ENCODE measurements around the gene POLR1G. TPM values are rescaled to one million over a fixed set of nuclear protein-coding genes. Genes with fewer than 3 reads are reported as not detected.

POLR1G gene
- total and polyA plus RNA-seq, 2 donors (not counting 3 experiments of a cell fraction or from before 2014, with no cell fraction given) = 6.6 to 19.5 TPM

DNA sequence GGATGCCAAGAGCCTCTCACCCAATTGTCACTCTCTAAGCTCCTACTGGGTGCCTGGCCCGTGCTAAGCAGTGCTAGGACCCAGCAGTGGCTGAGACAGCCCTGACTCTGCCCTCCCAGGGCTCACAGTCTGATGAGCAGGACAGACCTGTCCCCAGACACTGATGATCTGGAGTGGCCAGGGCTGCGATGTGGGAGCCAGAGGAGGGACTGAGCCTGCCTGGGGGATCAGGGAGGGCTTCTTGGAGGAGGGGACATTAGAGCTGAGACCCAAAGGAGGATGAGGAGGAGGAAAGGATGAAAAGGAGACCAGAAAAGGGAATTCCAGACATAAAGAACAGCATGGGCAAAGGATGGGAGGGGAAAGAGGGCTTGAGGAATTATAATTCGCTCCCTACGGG is 10.7 kb downstream of the POLR1G start:
- no TSS peak for BruUV-seq (replicated peaks)
- no peak overlapping the region for H3K27ac ChIP-seq (ENCODE audit: insufficient read depth, low read depth, low read length)
- no peaks in the 10 kb centered on the region for H3K27me3 ChIP-seq (ENCODE audit: control insufficient read depth in 2 of 2, insufficient read depth in 2 of 2, low read length in 2 of 2)
- no peaks in the 10 kb centered on the region for H3K9me1 ChIP-seq (replicated peaks; ENCODE audit: control insufficient read depth, extremely low read depth, insufficient read depth, low read length)
- ChIA-PET POLR2A (no interaction called here), CTCF (interaction anchor here (1.0 to 1.9 kb wide), 3 partner anchors 13 to 22 kb away, joined by 3 to 6 read pairs (median 4); no protein-coding TSS in a partner anchor)
- FAIRE-seq (no peak), DNase-seq (ENCODE audit: low read depth, low spot score) (no peak)
- peaks cover 3% of the 10 kb centered on the region for H3K4me1 ChIP-seq (ENCODE audit: control insufficient read depth, extremely low read depth, insufficient read depth, low read length)
- H3K79me2 ChIP-seq (ENCODE audit: control insufficient read depth, insufficient read depth, low read length) = peaks cover 14% of the 10 kb centered on the region
- no peaks in the 10 kb centered on the region for H3K9me3 ChIP-seq (replicated peaks; ENCODE audit: control insufficient read depth, insufficient read depth, low read length)
- TF ChIP-seq, protein P1, sequence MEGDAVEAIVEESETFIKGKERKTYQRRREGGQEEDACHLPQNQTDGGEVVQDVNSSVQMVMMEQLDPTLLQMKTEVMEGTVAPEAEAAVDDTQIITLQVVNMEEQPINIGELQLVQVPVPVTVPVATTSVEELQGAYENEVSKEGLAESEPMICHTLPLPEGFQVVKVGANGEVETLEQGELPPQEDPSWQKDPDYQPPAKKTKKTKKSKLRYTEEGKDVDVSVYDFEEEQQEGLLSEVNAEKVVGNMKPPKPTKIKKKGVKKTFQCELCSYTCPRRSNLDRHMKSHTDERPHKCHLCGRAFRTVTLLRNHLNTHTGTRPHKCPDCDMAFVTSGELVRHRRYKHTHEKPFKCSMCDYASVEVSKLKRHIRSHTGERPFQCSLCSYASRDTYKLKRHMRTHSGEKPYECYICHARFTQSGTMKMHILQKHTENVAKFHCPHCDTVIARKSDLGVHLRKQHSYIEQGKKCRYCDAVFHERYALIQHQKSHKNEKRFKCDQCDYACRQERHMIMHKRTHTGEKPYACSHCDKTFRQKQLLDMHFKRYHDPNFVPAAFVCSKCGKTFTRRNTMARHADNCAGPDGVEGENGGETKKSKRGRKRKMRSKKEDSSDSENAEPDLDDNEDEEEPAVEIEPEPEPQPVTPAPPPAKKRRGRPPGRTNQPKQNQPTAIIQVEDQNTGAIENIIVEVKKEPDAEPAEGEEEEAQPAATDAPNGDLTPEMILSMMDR (IDR thresholded peaks at IDR 0.05; ENCODE audit: extremely low read depth in 1 of 2, insufficient read depth in 1 of 2, low read depth in 1 of 2, low read length in 2 of 2) = no peak
- TF ChIP-seq POLR2AphosphoS5 (IDR thresholded peaks at IDR 0.05; ENCODE audit: insufficient read depth, low read depth, low read length) (no peak), POLR2A (IDR thresholded peaks at IDR 0.05; ENCODE audit: low read depth, low read length) (no peak), MYC (IDR thresholded peaks at IDR 0.05; ENCODE audit: low read depth, low read length) (no peak), JUN (IDR thresholded peaks at IDR 0.05; ENCODE audit: borderline replicate concordance, insufficient read depth, insufficient read length, low read depth) (no peak), GATA2 (IDR thresholded peaks at IDR 0.05; ENCODE audit: insufficient read depth, insufficient read length, low read depth, low read length) (no peak), EZH2 (IDR thresholded peaks at IDR 0.05; ENCODE audit: borderline replicate concordance, low read depth, low read length, severe bottlenecking) (no peak), FOS (IDR thresholded peaks at IDR 0.05; ENCODE audit: borderline replicate concordance, insufficient read depth, low read length) (no peak)
- TF ChIP-seq, protein P2, sequence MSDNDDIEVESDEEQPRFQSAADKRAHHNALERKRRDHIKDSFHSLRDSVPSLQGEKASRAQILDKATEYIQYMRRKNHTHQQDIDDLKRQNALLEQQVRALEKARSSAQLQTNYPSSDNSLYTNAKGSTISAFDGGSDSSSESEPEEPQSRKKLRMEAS (IDR thresholded peaks at IDR 0.05; ENCODE audit: insufficient read depth, insufficient read length) = no peak
- H3K36me3 ChIP-seq (ENCODE audit: control insufficient read depth in 2 of 2, extremely low read depth in 1 of 2, insufficient read depth in 2 of 2, low read length in 2 of 2) = peaks cover 5 to 22% of the 10 kb centered on the region in 2 experiments
- H2AFZ ChIP-seq (ENCODE audit: low read depth, low read length) = no peak overlapping the region
- no peaks in the 10 kb centered on the region for H4K20me1 ChIP-seq (replicated peaks; ENCODE audit: control insufficient read depth, extremely low read depth, insufficient read depth, low read length)
- no peak overlapping the region for H3K9ac ChIP-seq (replicated peaks; ENCODE audit: extremely low read depth, insufficient read depth, low read length)
- dilution Hi-C loops (cut with MboI; ENCODE audit: extremely low pct_ligation_motif_present, low sequenced_read_pairs) = no loop called here
- no peak overlapping the region for H3K4me3 ChIP-seq (replicated peaks in 1 of 3; ENCODE audit: insufficient read depth in 1 of 3, low read depth in 1 of 3, low read length in 3 of 3)
- intact Hi-C loops (cut with micrococcal nuclease) = no loop called here
- no peak overlapping the region for H3K4me2 ChIP-seq (ENCODE audit: insufficient read depth, low read length)
